Esophagus (tissue), 2 donors: ENCODE data around the gene CHST9. TPM values are rescaled to one million over a fixed set of nuclear protein-coding genes. Genes with fewer than 3 reads are reported as not detected.

Experiments used
- H3K27ac ChIP-seq, 2 donors: one replicate each; pipeline ENCODE4 v1.5.1; 2013; ENCODE audit warnings: low read depth in 2 of 2, mild to moderate bottlenecking in 2 of 2, inconsistent platforms in 1 of 2, low read length in 1 of 2, moderate library complexity in 1 of 2
- H3K27me3 ChIP-seq, 2 donors: one replicate each; pipeline ENCODE4 v1.6.1; 2013; ENCODE audit warnings: low read length in 2 of 2, control low read depth in 1 of 2, mild to moderate bottlenecking in 1 of 2; ENCODE audit not compliant: insufficient read depth in 2 of 2, control insufficient read depth in 1 of 2
- H3K36me3 ChIP-seq, 2 donors: one replicate each; pipeline ENCODE4 v1.6.1; 2013; ENCODE audit warnings: low read length in 1 of 2; ENCODE audit not compliant: control insufficient read depth in 2 of 2, insufficient read depth in 2 of 2
- H3K4me1 ChIP-seq, 2 donors: one replicate each; pipeline ENCODE4 v1.6.1; 2013; ENCODE audit warnings: low read length in 1 of 2; ENCODE audit not compliant: control insufficient read depth in 2 of 2, insufficient read depth in 2 of 2
- H3K4me3 ChIP-seq, 2 donors: one replicate each; pipeline ENCODE4 v1.5.1; 2013; ENCODE audit warnings: low read length in 2 of 2, mild to moderate bottlenecking in 2 of 2, low read depth in 1 of 2, moderate library complexity in 1 of 2
- H3K9me3 ChIP-seq, 2 donors: one replicate each; pipeline ENCODE4 v1.6.1; 2013; ENCODE audit warnings: mild to moderate bottlenecking in 2 of 2, low read depth in 1 of 2, low read length in 1 of 2, moderate library complexity in 1 of 2; ENCODE audit not compliant: control insufficient read depth in 2 of 2, insufficient read depth in 1 of 2
- WGBS, 2 donors: extraction: QIAGEN DNeasy Blood & Tissue Kit; methylation state at CpG; one replicate each; pipeline ENCODE4 v1.1.7; 2013; 5-methylcytosine and 5-hydroxymethylcytosine counted together
- polyA plus RNA-seq, 2 donors: library from polyadenylated mRNA; stranded (reverse); fragments of 200-250 nt; gene quantifications; one replicate each; pipeline ENCODE4 v1.2.3, GENCODE V29; 2013
- donor health status: healthy with polysubstance abuse.
- donor health status: Bipolar disorder and iron deficiency.

Gene CHST9
- polyA plus RNA-seq, 2 donors = 0.26 to 0.27 TPM

- no peak overlapping the region for H3K27ac ChIP-seq
- H3K4me3 ChIP-seq = no peak overlapping the region
- H3K36me3 ChIP-seq = no peaks in the 10 kb centered on the region
- 65 to 67% methylated on average over 1 of the region's 1 CpG for WGBS, 2 donors
- H3K4me1 ChIP-seq = no peaks in the 10 kb centered on the region
- H3K9me3 ChIP-seq = no peaks in the 10 kb centered on the region
- H3K27me3 ChIP-seq = no peaks in the 10 kb centered on the region
These were observed 28.1 kb upstream of the CHST9 start for GRCh38 chr18:27213123-27213717.

- Histone ChIP-seq H3K27ac (no peak overlapping the region), H3K9me3 (no peaks in the 10 kb centered on the region), H3K27me3 (no peaks in the 10 kb centered on the region), H3K36me3 (no peaks in the 10 kb centered on the region), H3K4me3 (no peak overlapping the region), H3K4me1 (no peaks in the 10 kb centered on the region)
- 60 to 75% methylated on average over 1 of the region's 1 CpG for WGBS, 2 donors
These were observed 26.5 kb upstream of the CHST9 start for GRCh38 chr18:27211569-27211968.

- 67 to 86% methylated on average over 3 of the region's 3 CpGs for WGBS, 2 donors
- Histone ChIP-seq H3K36me3 (no peaks in the 10 kb centered on the region), H3K4me3 (no peak overlapping the region), H3K4me1 (no peaks in the 10 kb centered on the region), H3K27ac (no peak overlapping the region), H3K27me3 (no peaks in the 10 kb centered on the region), H3K9me3 (no peaks in the 10 kb centered on the region)
These were observed 21.3 kb upstream of the CHST9 start for GRCh38 chr18:27206411-27206810.

GRCh38 chr18:27202741-27203140, 17.6 kb upstream of the CHST9 start:
- H3K4me3 ChIP-seq = no peak overlapping the region
- no peak overlapping the region for H3K27ac ChIP-seq
- H3K27me3 ChIP-seq = no peaks in the 10 kb centered on the region
- H3K9me3 ChIP-seq = no peaks in the 10 kb centered on the region
- WGBS, 2 donors = 63 to 85% methylated on average over 2 of the region's 2 CpGs
- H3K4me1 ChIP-seq = no peaks in the 10 kb centered on the region
- no peaks in the 10 kb centered on the region for H3K36me3 ChIP-seq

- no peaks in the 10 kb centered on the region for H3K9me3 ChIP-seq
- no peak overlapping the region for H3K27ac ChIP-seq
- H3K27me3 ChIP-seq = no peaks in the 10 kb centered on the region
- H3K36me3 ChIP-seq = no peaks in the 10 kb centered on the region
- no peaks in the 10 kb centered on the region for H3K4me1 ChIP-seq
- 36 to 44% methylated on average over 3 of the region's 3 CpGs for WGBS, 2 donors
- no peak overlapping the region for H3K4me3 ChIP-seq
These were observed 12.9 kb upstream of the CHST9 start for GRCh38 chr18:27198036-27198435.

GRCh38 chr18:27188309-27188708, 3.2 kb upstream of the CHST9 start:
- Histone ChIP-seq H3K36me3 (no peaks in the 10 kb centered on the region), H3K27me3 (no peaks in the 10 kb centered on the region), H3K9me3 (no peaks in the 10 kb centered on the region), H3K27ac (no peak overlapping the region), H3K4me1 (peaks cover 0 to 3% of the 10 kb centered on the region in 2 donors), H3K4me3 (no peak overlapping the region)
- WGBS, 2 donors = 94 to 97% methylated on average over 1 of the region's 1 CpG

- 85% methylated on average over 4 of the region's 4 CpGs for WGBS, 2 donors
- no peaks in the 10 kb centered on the region for H3K27me3 ChIP-seq
- peaks cover 0 to 3% of the 10 kb centered on the region in 2 donors for H3K4me1 ChIP-seq
These were observed 789 bp upstream of the CHST9 start for GRCh38 chr18:27185897-27186296.

GRCh38 chr18:27184115-27185024, 738 bp downstream of the CHST9 start:
- no peaks in the 10 kb centered on the region for H3K36me3 ChIP-seq
- peak overlapping the region; percentile 40 to 48 for H3K4me3 ChIP-seq
- H3K27ac ChIP-seq = no peak overlapping the region
- 5% methylated on average over 31 to 33 of the region's 33 CpGs for WGBS, 2 donors
- H3K27me3 ChIP-seq = no peaks in the 10 kb centered on the region
- no peaks in the 10 kb centered on the region for H3K9me3 ChIP-seq
- peaks cover 0 to 3% of the 10 kb centered on the region in 2 donors for H3K4me1 ChIP-seq

More at GRCh38 chr18:27185897-27186296, 789 bp upstream of the CHST9 start:
- no peaks in the 10 kb centered on the region for H3K36me3 ChIP-seq
- no peak overlapping the region for H3K4me3 ChIP-seq
- no peaks in the 10 kb centered on the region for H3K9me3 ChIP-seq
- no peak overlapping the region for H3K27ac ChIP-seq

GRCh38 chr18:27181726-27182125, 3.4 kb downstream of the CHST9 start:
- H3K27me3 ChIP-seq = no peaks in the 10 kb centered on the region
- no peak overlapping the region for H3K4me3 ChIP-seq
- H3K4me1 ChIP-seq = peaks cover 0 to 3% of the 10 kb centered on the region in 2 donors
- H3K27ac ChIP-seq = no peak overlapping the region
- H3K9me3 ChIP-seq = no peaks in the 10 kb centered on the region
- WGBS, 2 donors = 38 to 41% methylated on average over 1 of the region's 1 CpG
- H3K36me3 ChIP-seq = no peaks in the 10 kb centered on the region
